ENCODE measurements around the gene POP4. TPM values are rescaled to one million over a fixed set of nuclear protein-coding genes. Genes with fewer than 3 reads are reported as not detected.

POP4 gene
- total and polyA plus RNA-seq, 2 of the 4 experiments (the other 2 are of a cell fraction), result 65.1 to 87.2 TPM

DNA sequence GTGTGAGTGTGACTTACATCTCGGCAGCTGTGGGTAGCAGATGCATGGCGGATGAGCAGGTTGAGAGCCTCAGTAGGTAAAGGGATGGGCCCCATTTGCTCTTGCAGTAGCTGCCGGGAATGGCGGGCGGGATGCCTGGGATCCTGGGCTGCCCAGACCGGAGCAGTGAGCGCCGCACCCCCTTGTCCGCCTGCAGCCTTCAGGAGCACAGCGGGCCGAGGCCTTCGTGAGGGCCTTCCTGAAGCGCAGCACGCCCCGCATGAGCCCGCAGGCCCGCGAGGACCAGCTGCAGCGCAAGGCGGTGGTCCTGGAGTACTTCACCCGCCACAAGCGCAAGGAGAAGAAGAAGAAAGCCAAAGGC is 4.1 kb downstream of the POP4 start:
- H3K27me3 ChIP-seq (ENCODE audit: control insufficient read depth, insufficient read depth, low read length), result no peaks in the 10 kb centered on the region
- 88% methylated on average over 15 of the region's 22 CpGs; no CpG with 5 or more reads in 1 of the 2 experiments for WGBS, 2 experiments (ENCODE audit: extremely low coverage in 2 of 2, insufficient read length in 1 of 2)
- H2BK5ac ChIP-seq (ENCODE audit: low read depth, low read length, poor library complexity, severe bottlenecking), result no peak overlapping the region
- peak overlapping the region; percentile 35 for H2AFZ ChIP-seq (replicated peaks; ENCODE audit: low read length, poor library complexity)
- H3K4me1 ChIP-seq (ENCODE audit: control insufficient read depth, insufficient read depth, low read length), result 0 out of 2 replicates have a peak, but pooled peaks cover 2% of the 10 kb centered on the region
- no peak overlapping the region for H4K91ac ChIP-seq (ENCODE audit: insufficient read depth, low read depth, low read length)
- H3K23ac ChIP-seq (ENCODE audit: low read depth, low read length), result no peak overlapping the region
- no peaks in the 10 kb centered on the region for H4K20me1 ChIP-seq (ENCODE audit: insufficient read depth, low read length)
- peak overlapping the region; percentile 44 for H2AK9ac ChIP-seq (replicated peaks; ENCODE audit: low read depth, low read length, poor library complexity)
- no TSS peak for BruUV-seq (replicated peaks)
- H3K9me1 ChIP-seq (ENCODE audit: insufficient read depth, low read length), result no peaks in the 10 kb centered on the region
- no peak overlapping the region for H3K27ac ChIP-seq (ENCODE audit: insufficient read depth, low read length)
- H3K9me3 ChIP-seq (ENCODE audit: control insufficient read depth, insufficient read depth, low read length), result no peaks in the 10 kb centered on the region
- no peak for TF ChIP-seq POLR2A (IDR thresholded peaks at IDR 0.05; ENCODE audit: low read depth, low read length)
- TF ChIP-seq MXI1 (IDR thresholded peaks at IDR 0.05; ENCODE audit: borderline replicate concordance, low read depth, low read length), result no peak
- no peak for TF ChIP-seq CEBPB (IDR thresholded peaks at IDR 0.05; ENCODE audit: low read depth, low read length)
- TF ChIP-seq BHLHE40 (IDR thresholded peaks at IDR 0.05; ENCODE audit: low read depth, low read length), result no peak
- no peak for TF ChIP-seq RFX5 (IDR thresholded peaks at IDR 0.05; ENCODE audit: low read depth, low read length)
- TF ChIP-seq NFE2L2 (IDR thresholded peaks at IDR 0.05; ENCODE audit: low read depth, low read length), result no peak
- TF ChIP-seq, protein P1, sequence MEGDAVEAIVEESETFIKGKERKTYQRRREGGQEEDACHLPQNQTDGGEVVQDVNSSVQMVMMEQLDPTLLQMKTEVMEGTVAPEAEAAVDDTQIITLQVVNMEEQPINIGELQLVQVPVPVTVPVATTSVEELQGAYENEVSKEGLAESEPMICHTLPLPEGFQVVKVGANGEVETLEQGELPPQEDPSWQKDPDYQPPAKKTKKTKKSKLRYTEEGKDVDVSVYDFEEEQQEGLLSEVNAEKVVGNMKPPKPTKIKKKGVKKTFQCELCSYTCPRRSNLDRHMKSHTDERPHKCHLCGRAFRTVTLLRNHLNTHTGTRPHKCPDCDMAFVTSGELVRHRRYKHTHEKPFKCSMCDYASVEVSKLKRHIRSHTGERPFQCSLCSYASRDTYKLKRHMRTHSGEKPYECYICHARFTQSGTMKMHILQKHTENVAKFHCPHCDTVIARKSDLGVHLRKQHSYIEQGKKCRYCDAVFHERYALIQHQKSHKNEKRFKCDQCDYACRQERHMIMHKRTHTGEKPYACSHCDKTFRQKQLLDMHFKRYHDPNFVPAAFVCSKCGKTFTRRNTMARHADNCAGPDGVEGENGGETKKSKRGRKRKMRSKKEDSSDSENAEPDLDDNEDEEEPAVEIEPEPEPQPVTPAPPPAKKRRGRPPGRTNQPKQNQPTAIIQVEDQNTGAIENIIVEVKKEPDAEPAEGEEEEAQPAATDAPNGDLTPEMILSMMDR (conservative IDR thresholded peaks at IDR 0.05; ENCODE audit: low read depth, low read length), result no peak
- no peak for TF ChIP-seq MAFK (IDR thresholded peaks at IDR 0.05; ENCODE audit: low read depth, low read length)
- no peak for TF ChIP-seq RCOR1 (IDR thresholded peaks at IDR 0.05; ENCODE audit: insufficient replicate concordance, low read length)
- no peak for TF ChIP-seq RAD21 (IDR thresholded peaks at IDR 0.05; ENCODE audit: low read length)
- TF ChIP-seq, protein P2, sequence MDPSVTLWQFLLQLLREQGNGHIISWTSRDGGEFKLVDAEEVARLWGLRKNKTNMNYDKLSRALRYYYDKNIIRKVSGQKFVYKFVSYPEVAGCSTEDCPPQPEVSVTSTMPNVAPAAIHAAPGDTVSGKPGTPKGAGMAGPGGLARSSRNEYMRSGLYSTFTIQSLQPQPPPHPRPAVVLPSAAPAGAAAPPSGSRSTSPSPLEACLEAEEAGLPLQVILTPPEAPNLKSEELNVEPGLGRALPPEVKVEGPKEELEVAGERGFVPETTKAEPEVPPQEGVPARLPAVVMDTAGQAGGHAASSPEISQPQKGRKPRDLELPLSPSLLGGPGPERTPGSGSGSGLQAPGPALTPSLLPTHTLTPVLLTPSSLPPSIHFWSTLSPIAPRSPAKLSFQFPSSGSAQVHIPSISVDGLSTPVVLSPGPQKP (IDR thresholded peaks at IDR 0.05; ENCODE audit: borderline replicate concordance, low read depth, low read length), result no peak
- no peak overlapping the region for H3K18ac ChIP-seq (ENCODE audit: low read depth, low read length)
- no peak overlapping the region for H2BK120ac ChIP-seq (ENCODE audit: low read depth, low read length)
- no peak overlapping the region for H3K14ac ChIP-seq (replicated peaks; ENCODE audit: low read depth, low read length)
- CTCF ChIA-PET, result interaction anchor here (0.5 to 4.1 kb wide), 9 partner anchors 32 to 111 kb away, joined by 3 to 46 read pairs (median 4); partner anchors contain the start of gene PLEKHF1
- H3K56ac ChIP-seq (ENCODE audit: extremely low read depth, insufficient read depth, low read length), result no peak overlapping the region
- H3K4ac ChIP-seq (ENCODE audit: low read depth, low read length), result no peak overlapping the region
- POLR2A ChIA-PET (ENCODE audit: unreplicated experiment), result interaction anchor here (0.7 kb wide), 1 partner anchor 106 kb away, joined by 3 read pairs; no protein-coding TSS in a partner anchor
- no peak overlapping the region for H2BK15ac ChIP-seq (ENCODE audit: low read depth, low read length)
- H3K79me1 ChIP-seq (ENCODE audit: low read depth in 1 of 2, low read length in 2 of 2), result peaks cover 18% of the 10 kb centered on the region in 2 experiments; a peak in 3 of 4 replicates
- H2BK20ac ChIP-seq (ENCODE audit: low read depth, low read length), result no peak overlapping the region
- H3K4me2 ChIP-seq (ENCODE audit: low read depth, low read length), result no peak overlapping the region
- no peak overlapping the region for H3K9ac ChIP-seq (ENCODE audit: low read depth, low read length)
- H3K4me3 ChIP-seq (ENCODE audit: insufficient read depth, low read depth, low read length), result no peak overlapping the region
- no peak for DNase-seq
- no peak overlapping the region for H2AK5ac ChIP-seq (ENCODE audit: low read depth, low read length)
- intact Hi-C loops (cut with micrococcal nuclease) (loop anchor here (1.0 to 5.0 kb wide), 4 partner anchors 52 to 262 kb away; no protein-coding TSS in a partner anchor), in situ Hi-C loops (cut with MboI; ENCODE audit: low sequenced_read_pairs) (loop anchor here (5.0 kb wide), 1 partner anchor 82 kb away; no protein-coding TSS in a partner anchor), dilution Hi-C loops (cut with HindIII; ENCODE audit: low sequenced_read_pairs, unreplicated experiment) (no loop called here)
- H3K36me3 ChIP-seq (ENCODE audit: control insufficient read depth, insufficient read depth, low read length), result peaks cover 39% of the 10 kb centered on the region
- H4K5ac ChIP-seq (ENCODE audit: low read depth, low read length), result no peak overlapping the region
- H4K8ac ChIP-seq (ENCODE audit: low read depth in 2 of 2, low read length in 2 of 2), result no peak overlapping the region
- ATAC-seq (ENCODE audit: low read depth), result no peak
